GM19193 (cell line): ENCODE results near the gene OLFML1.

Experiments
- POLR2A ChIP-seq: IDR thresholded peaks from 4 replicates; pipeline ENCODE4 v1.6.1; 2011; ENCODE audit not compliant: insufficient read depth, insufficient read length; ENCODE audit errors: extremely low read depth

The OLFML1 gene

GRCh38 chr11:7454854-7455253, 30.5 kb upstream of the OLFML1 start:
- TF ChIP-seq POLR2A = no peak

- no peak for TF ChIP-seq POLR2A
These were observed 28.1 kb upstream of the OLFML1 start for GRCh38 chr11:7457211-7457610.

GRCh38 chr11:7462706-7463105, 22.6 kb upstream of the OLFML1 start:
- TF ChIP-seq POLR2A = no peak

GRCh38 chr11:7467652-7468051, 17.7 kb upstream of the OLFML1 start:
- no peak for TF ChIP-seq POLR2A

- TF ChIP-seq POLR2A = no peak
These were observed 15.9 kb upstream of the OLFML1 start for GRCh38 chr11:7469351-7469865.

GRCh38 chr11:7471071-7471470, 14.2 kb upstream of the OLFML1 start:
- no peak for TF ChIP-seq POLR2A

GRCh38 chr11:7473717-7474116, 11.6 kb upstream of the OLFML1 start:
- peak; percentile 28 for TF ChIP-seq POLR2A

GRCh38 chr11:7480113-7480512, 5.2 kb upstream of the OLFML1 start:
- no peak for TF ChIP-seq POLR2A

GRCh38 chr11:7484131-7484530, 1.2 kb upstream of the OLFML1 start:
- TF ChIP-seq POLR2A = no peak

GRCh38 chr11:7484645-7485044, 661 bp upstream of the OLFML1 start:
- TF ChIP-seq POLR2A = no peak

- no peak for TF ChIP-seq POLR2A
These were observed 933 bp downstream of the OLFML1 start for GRCh38 chr11:7486098-7486780.

GRCh38 chr11:7486781-7487140, 1.5 kb downstream of the OLFML1 start:
- TF ChIP-seq POLR2A = no peak

GRCh38 chr11:7487360-7487759, 2.1 kb downstream of the OLFML1 start:
- no peak for TF ChIP-seq POLR2A

GRCh38 chr11:7488681-7489080, 3.4 kb downstream of the OLFML1 start:
- no peak for TF ChIP-seq POLR2A

- TF ChIP-seq POLR2A = no peak
These were observed 4.1 kb downstream of the OLFML1 start for GRCh38 chr11:7489376-7489775.

- no peak for TF ChIP-seq POLR2A
These were observed 4.7 kb downstream of the OLFML1 start for GRCh38 chr11:7490054-7490453.

- TF ChIP-seq POLR2A = no peak
These were observed 5.2 kb downstream of the OLFML1 start for GRCh38 chr11:7490535-7490934.

GRCh38 chr11:7492253-7492652, 6.9 kb downstream of the OLFML1 start:
- TF ChIP-seq POLR2A = no peak

- no peak for TF ChIP-seq POLR2A
These were observed 8.4 kb downstream of the OLFML1 start for GRCh38 chr11:7493670-7494069.
